ENCODE measurements around the gene VPS13C.
"Not testable (repeated sequence)": the region's sequence is repeated elsewhere in the genome, so short reads cannot be mapped to it uniquely, and the experiment has no call there.

Gene VPS13C

DNA sequence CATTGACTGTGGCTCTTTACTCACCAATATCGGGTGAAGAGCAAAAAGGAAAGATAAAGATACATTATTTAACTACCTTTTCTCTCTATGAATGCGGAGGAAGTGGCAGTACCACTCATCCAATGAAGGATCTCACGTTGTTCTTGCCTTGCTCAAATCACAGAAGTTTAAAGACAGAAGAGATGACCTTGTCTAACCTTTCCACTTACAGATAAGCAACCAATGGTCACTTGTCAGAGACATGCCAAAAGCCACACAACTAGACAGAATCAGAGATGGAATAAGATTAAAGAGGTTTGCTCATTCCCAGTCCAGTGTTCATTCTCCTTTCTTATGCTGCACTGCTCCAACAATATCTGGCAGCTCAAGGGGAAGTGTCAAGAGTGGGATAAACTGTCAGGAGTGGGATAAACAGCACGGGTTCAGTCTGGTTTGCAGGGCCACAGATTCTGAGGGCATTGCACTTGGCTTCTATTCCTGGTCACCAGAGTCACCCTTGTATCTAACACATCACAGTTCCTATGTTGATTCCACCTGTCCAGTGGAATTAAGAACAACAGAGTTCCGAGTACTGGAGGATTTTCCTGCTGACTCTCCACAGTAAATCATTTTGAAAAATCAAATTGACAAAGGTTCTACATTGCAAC, 6.7 kb downstream of the VPS13C start:
- Histone ChIP-seq H3K4me1 (peaks cover 10% of the 10 kb centered on the region), H3K4me3 (ENCODE audit: low read depth, low read length) (no peak overlapping the region), H3K36me3 (no peaks in the 10 kb centered on the region), H3K27me3 (no peaks in the 10 kb centered on the region), H3K9me3 (no peaks in the 10 kb centered on the region)
- TF ChIP-seq, protein P1, sequence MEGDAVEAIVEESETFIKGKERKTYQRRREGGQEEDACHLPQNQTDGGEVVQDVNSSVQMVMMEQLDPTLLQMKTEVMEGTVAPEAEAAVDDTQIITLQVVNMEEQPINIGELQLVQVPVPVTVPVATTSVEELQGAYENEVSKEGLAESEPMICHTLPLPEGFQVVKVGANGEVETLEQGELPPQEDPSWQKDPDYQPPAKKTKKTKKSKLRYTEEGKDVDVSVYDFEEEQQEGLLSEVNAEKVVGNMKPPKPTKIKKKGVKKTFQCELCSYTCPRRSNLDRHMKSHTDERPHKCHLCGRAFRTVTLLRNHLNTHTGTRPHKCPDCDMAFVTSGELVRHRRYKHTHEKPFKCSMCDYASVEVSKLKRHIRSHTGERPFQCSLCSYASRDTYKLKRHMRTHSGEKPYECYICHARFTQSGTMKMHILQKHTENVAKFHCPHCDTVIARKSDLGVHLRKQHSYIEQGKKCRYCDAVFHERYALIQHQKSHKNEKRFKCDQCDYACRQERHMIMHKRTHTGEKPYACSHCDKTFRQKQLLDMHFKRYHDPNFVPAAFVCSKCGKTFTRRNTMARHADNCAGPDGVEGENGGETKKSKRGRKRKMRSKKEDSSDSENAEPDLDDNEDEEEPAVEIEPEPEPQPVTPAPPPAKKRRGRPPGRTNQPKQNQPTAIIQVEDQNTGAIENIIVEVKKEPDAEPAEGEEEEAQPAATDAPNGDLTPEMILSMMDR (IDR thresholded peaks at IDR 0.05; ENCODE audit: low read depth, low read length) = no peak
- no peak for DNase-seq

DNA sequence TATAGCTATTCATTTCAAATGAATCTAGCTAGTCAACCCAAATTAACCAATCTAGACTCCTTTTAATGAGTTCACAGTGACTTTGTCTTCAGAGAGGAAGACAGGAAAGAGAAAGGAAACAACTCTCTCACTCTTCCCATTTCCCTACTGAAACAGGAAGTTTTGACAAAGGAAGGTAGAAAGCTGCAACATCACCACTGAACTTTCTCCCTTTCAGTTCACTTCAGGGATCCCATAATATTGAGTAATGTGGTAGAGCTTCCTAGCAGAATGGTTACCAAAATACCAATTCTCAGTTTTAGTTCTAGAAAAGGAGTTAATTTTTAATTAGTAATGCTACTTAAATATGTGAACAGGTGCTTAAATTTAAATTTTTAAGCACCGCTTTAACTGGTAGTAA, 7.5 kb downstream of the VPS13C start:
- no peaks in the 10 kb centered on the region for H3K27me3 ChIP-seq
- TF ChIP-seq, protein P1 (IDR thresholded peaks at IDR 0.05; ENCODE audit: low read depth, low read length) = no peak
- H3K9me3 ChIP-seq = no peaks in the 10 kb centered on the region; the same call in 1 of the 2 replicates
- H3K36me3 ChIP-seq = no peaks in the 10 kb centered on the region
- no peak for DNase-seq
- peaks cover 10% of the 10 kb centered on the region for H3K4me1 ChIP-seq
- no peak overlapping the region for H3K4me3 ChIP-seq (ENCODE audit: low read depth, low read length)

DNA sequence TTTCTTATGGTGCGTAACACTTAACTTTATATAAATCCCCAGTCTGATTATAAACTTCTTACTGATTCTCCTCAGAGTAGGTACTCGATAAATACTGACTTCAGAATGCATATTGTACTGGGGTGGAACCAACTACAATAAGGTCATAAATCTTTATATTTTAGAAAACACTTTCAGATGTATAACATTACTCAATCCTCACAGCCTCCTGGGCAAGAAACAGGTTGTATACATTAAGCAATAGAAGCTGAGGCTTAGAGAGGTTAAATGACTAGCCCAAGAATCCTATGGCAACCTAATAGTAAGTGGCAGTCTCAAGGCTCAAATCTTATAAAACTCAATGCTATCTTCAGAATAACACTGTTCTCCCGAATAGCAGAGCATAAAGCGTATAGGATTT, 9.1 kb downstream of the VPS13C start:
- H3K27me3 ChIP-seq = no peaks in the 10 kb centered on the region
- no peaks in the 10 kb centered on the region for H3K36me3 ChIP-seq
- no peak overlapping the region for H3K4me3 ChIP-seq (ENCODE audit: low read depth, low read length)
- DNase-seq = no peak
- H3K9me3 ChIP-seq = no peaks in the 10 kb centered on the region; the same call in 1 of the 2 replicates
- H3K4me1 ChIP-seq = peaks cover 10% of the 10 kb centered on the region
- TF ChIP-seq, protein P1 (IDR thresholded peaks at IDR 0.05; ENCODE audit: low read depth, low read length) = no peak

DNA sequence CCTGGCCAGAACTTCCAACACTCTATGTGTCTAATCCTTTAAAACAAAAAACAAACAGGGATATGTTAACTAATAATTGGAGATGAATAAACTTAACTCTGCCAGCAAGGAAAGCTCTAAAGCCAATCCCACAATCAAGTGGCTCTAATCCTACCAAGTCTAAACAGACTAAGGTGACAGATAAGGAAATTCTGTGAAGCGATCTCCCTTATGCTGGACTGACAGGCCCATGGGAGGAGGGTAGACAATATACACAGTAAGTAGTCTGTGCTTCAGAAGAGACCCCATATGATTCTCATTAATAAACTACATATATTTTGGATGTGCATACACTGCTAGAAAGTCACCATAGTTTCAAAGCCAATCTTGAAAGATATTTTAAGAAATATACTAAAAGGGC, 10.1 kb downstream of the VPS13C start:
- H3K9me3 ChIP-seq = no peaks in the 10 kb centered on the region; the same call in 1 of the 2 replicates
- no peak for DNase-seq
- no peak overlapping the region for H3K4me3 ChIP-seq (ENCODE audit: low read depth, low read length)
- H3K36me3 ChIP-seq = no peaks in the 10 kb centered on the region
- peaks cover 10% of the 10 kb centered on the region for H3K4me1 ChIP-seq
- no peaks in the 10 kb centered on the region for H3K27me3 ChIP-seq
- TF ChIP-seq, protein P1 (IDR thresholded peaks at IDR 0.05; ENCODE audit: low read depth, low read length) = no peak

DNA sequence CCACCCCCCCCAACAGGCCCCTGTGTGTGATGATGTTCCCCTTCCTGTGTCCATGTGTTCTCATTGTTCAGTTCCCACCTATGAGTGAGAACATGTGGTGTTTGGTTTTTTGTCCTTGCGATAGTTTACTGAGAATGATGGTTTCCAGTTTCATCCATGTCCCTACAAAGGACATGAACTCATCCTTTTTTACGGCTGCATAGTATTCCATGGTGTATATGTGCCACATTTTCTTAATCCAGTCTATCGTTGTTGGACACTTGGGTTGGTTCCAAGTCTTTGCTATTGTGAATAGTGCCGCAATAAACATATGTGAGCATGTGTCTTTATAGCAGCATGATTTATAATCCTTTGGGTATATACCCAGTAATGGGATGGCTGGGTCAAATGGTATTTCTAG, 12.0 kb downstream of the VPS13C start:
- not testable (repeated sequence) for H3K36me3 ChIP-seq; H3K9me3 ChIP-seq; H3K4me1 ChIP-seq; H3K27me3 ChIP-seq; DNase-seq; H3K4me3 ChIP-seq (ENCODE audit: low read depth, low read length)

DNA sequence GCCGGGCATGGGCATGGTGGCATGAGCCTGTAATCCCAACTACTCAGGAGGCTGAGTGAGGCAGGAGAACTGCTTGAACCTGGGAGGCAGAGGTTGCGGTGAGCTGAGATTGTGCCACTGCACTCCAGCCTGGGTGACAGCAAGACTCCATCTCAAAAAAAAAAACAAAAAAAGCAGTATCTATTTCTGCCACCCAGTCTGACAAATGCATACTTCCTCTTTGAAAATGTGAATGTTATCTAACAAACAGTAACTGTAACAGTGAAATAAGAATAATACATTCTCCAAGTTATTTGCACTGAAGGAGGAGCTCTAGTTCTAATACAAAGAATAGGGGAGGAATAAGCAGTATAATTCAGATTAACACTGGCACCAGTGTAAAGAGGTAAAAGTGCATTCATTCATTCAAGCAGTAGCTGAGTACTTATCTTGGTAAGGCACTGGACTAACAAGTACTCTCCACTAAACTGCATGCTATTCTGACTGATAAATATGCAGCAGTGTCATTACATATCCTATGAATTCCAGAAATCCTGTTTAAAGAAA, 12.9 kb downstream of the VPS13C start:
- Histone ChIP-seq H3K4me1 (no peaks in the 10 kb centered on the region), H3K36me3 (no peaks in the 10 kb centered on the region), H3K4me3 (ENCODE audit: low read depth, low read length) (no peak overlapping the region), H3K9me3 (no peaks in the 10 kb centered on the region; the same call in 1 of the 2 replicates), H3K27me3 (no peaks in the 10 kb centered on the region)
- TF ChIP-seq, protein P1 (IDR thresholded peaks at IDR 0.05; ENCODE audit: low read depth, low read length) = no peak
- no peak for DNase-seq
